Loucy (cell line): ENCODE measurements around the gene ZSWIM1.
"Not testable (repeated sequence)": the region's sequence is repeated elsewhere in the genome, so short reads cannot be mapped to it uniquely, and the experiment has no call there.

Experiments used
- H2AFZ ChIP-seq: fragments of 200-600 bp; sonication (generic); 2 replicates; pipeline ENCODE4 v1.6.0; 2016; ENCODE audit warnings: antibody characterized with exemption, mild to moderate bottlenecking, low read length, moderate library complexity
- H3F3A ChIP-seq: fragments of 200-600 bp; 2 replicates; pipeline ENCODE4 v1.6.0; 2016; ENCODE audit warnings: antibody characterized with exemption, low read depth, mild to moderate bottlenecking
- H3K27me3 ChIP-seq: fragments of 200-600 bp; sonication (generic); 2 replicates; pipeline ENCODE4 v1.6.1; 2014; ENCODE audit warnings: low read length, mild to moderate bottlenecking; ENCODE audit not compliant: insufficient read depth, poor library complexity, severe bottlenecking
- H3K36me3 ChIP-seq: fragments of 200-600 bp; sonication (generic); 2 replicates; pipeline ENCODE4 v1.6.1; 2016; ENCODE audit warnings: low read length; ENCODE audit not compliant: insufficient read depth
- H3K4me1 ChIP-seq: fragments of 200-600 bp; sonication (generic); 2 replicates; pipeline ENCODE4 v1.5.1; 2014; ENCODE audit warnings: low read length, mild to moderate bottlenecking; ENCODE audit not compliant: insufficient read depth, poor library complexity, severe bottlenecking
- H3K4me2 ChIP-seq: fragments of 200-600 bp; sonication (generic); 2 replicates; pipeline ENCODE4 v1.6.0; 2014; ENCODE audit warnings: antibody characterized with exemption, low read length, low read depth, mild to moderate bottlenecking; ENCODE audit not compliant: poor library complexity, severe bottlenecking
- H3K4me3 ChIP-seq: fragments of 200-600 bp; sonication (generic); 2 replicates; pipeline ENCODE4 v1.5.1; 2014; ENCODE audit warnings: low read length, mild to moderate bottlenecking, mixed read lengths; ENCODE audit not compliant: poor library complexity, severe bottlenecking
- H3K79me2 ChIP-seq: fragments of 200-600 bp; sonication (generic); 2 replicates; pipeline ENCODE4 v1.6.1; 2014; ENCODE audit warnings: low read length; ENCODE audit not compliant: insufficient read depth
- H3K9ac ChIP-seq: fragments of 200-600 bp; sonication (generic); 2 replicates; pipeline ENCODE4 v1.6.0; 2014; ENCODE audit warnings: mild to moderate bottlenecking, low read depth, low read length, moderate library complexity; ENCODE audit not compliant: poor library complexity, severe bottlenecking
- H3K9me2 ChIP-seq: fragments of 200-600 bp; sonication (generic); replicated peaks from 2 replicates; pipeline ENCODE4 v1.6.1; 2016; ENCODE audit warnings: low read depth, low read length, mixed read lengths
- H3K9me3 ChIP-seq: fragments of 200-600 bp; sonication (generic); 2 replicates; pipeline ENCODE4 v1.6.1; 2014; ENCODE audit warnings: mild to moderate bottlenecking, antibody characterized with exemption, low read length, low read depth; ENCODE audit not compliant: insufficient read depth
- H4K20me1 ChIP-seq: fragments of 200-600 bp; sonication (generic); 2 replicates; pipeline ENCODE4 v1.6.0; 2014; ENCODE audit warnings: antibody characterized with exemption, low read length, mild to moderate bottlenecking; ENCODE audit not compliant: insufficient read depth, poor library complexity, severe bottlenecking
- EZH2phosphoT487 ChIP-seq: fragments of 200-600 bp; IDR thresholded peaks from 2 replicates; pipeline ENCODE4 v1.6.1; 2018; ENCODE audit warnings: antibody characterized with exemption, mild to moderate bottlenecking, moderate library complexity, borderline replicate concordance
- TF ChIP-seq, protein P1 (sequence below): fragments of 200-600 bp; sonication (generic); conservative IDR thresholded peaks from 2 replicates; pipeline ENCODE4 v1.5.1; 2014; ENCODE audit warnings: mild to moderate bottlenecking, antibody characterized with exemption, low read length

Gene ZSWIM1

DNA sequence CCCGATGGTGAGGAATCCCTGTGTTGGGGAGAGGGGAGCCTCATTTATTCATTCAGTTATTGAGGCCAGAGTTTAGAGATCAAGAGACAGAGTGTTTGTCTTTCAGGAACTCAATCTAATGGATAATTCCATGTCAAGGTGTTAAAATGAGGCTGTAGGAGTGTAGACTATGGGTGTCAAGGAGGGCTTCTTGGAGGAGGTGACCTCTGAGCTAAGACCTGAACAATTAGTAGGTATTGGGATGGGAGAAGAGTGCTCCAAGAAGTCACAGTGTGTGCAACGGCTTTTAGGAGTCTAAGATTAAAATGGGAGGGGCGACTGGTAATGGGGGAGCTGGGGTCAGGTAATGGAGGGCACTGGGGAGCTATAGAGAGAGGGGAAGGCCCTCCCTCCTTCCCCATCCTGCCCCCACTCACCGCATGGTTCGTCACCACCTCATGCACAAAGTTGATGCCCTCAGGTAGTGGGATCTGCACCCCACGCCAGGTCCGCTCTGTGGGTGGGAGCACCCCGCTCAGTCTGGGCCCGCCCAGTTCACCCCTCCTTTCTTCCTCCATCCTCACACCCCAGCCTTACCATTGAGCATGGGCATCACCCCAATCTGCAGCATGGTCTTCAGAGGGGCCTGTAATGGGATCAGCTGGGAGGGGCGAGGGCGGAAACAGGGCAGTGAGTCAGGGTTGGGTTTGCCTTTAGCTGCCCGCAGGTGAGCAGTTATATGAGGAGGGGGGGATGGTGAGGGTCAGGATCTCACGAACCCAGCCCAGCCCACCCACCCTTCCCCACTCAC, 18.2 kb downstream of the ZSWIM1 start:
- Histone ChIP-seq H3K9me3 (no peaks in the 10 kb centered on the region), H3K36me3 (no peaks in the 10 kb centered on the region), H3K27me3 (no peaks in the 10 kb centered on the region), H3K9me2 (no peaks in the 10 kb centered on the region), H3K4me1 (no peaks in the 10 kb centered on the region), H3K4me3 (no peak overlapping the region), H4K20me1 (no peaks in the 10 kb centered on the region), H3K4me2 (no peak overlapping the region), H3F3A (no peaks in the 10 kb centered on the region), H3K79me2 (no peaks in the 10 kb centered on the region), H3K9ac (no peak overlapping the region), H2AFZ (no peak overlapping the region)
- TF ChIP-seq EZH2phosphoT487 = no peak
- TF ChIP-seq, protein P1, sequence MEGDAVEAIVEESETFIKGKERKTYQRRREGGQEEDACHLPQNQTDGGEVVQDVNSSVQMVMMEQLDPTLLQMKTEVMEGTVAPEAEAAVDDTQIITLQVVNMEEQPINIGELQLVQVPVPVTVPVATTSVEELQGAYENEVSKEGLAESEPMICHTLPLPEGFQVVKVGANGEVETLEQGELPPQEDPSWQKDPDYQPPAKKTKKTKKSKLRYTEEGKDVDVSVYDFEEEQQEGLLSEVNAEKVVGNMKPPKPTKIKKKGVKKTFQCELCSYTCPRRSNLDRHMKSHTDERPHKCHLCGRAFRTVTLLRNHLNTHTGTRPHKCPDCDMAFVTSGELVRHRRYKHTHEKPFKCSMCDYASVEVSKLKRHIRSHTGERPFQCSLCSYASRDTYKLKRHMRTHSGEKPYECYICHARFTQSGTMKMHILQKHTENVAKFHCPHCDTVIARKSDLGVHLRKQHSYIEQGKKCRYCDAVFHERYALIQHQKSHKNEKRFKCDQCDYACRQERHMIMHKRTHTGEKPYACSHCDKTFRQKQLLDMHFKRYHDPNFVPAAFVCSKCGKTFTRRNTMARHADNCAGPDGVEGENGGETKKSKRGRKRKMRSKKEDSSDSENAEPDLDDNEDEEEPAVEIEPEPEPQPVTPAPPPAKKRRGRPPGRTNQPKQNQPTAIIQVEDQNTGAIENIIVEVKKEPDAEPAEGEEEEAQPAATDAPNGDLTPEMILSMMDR = no peak

DNA sequence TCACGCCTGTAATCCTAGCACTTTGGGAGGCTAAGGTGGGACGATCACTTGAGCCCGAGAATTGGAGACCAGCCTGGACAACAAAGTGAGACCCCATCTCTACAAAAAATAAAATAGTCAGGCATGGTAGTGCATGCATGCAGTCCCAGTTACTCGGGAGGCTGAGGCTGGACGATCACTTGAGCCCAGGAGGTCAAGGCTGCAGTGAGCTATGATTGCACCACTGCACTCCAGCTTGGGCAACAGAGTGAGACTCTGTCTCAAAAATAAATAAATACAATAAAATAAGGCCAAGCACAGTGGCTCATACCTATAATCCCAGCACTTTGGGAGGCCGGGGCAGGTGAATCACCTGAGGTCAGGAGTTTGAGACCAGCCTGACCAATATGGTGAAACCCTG, 20.3 kb downstream of the ZSWIM1 start:
- not testable (repeated sequence) for H4K20me1 ChIP-seq, H3K27me3 ChIP-seq, H2AFZ ChIP-seq, H3K9me3 ChIP-seq, H3K79me2 ChIP-seq, H3K36me3 ChIP-seq, H3F3A ChIP-seq, H3K4me2 ChIP-seq, H3K9me2 ChIP-seq, H3K4me3 ChIP-seq, H3K9ac ChIP-seq, H3K4me1 ChIP-seq

DNA sequence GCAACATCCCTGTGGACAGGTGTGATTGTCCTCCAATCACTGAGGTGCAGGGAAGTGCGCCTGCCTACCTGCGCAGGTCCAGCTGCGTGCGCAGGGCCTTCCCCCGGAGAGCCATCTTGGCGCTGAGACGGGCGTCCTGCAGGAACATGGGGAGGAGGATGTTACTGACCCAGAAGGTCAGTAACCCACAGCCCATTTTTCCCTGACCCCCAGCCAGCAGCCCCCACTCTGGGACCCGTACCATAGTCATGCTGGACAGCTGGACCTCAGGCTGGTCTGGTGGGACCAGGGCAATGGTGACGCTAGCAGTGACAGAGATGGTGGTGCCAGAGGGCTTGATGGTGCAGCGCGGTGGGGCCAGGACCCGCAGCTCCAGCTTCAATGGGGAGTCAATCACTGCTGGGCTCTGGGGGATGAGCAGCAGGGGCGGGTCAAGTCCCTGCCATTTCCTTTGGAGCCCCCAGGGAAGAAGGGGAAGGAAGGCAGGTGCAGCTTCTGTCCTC, 21.2 kb downstream of the ZSWIM1 start:
- Histone ChIP-seq H3K9me2 (no peaks in the 10 kb centered on the region), H3K79me2 (no peaks in the 10 kb centered on the region), H3K27me3 (no peaks in the 10 kb centered on the region), H4K20me1 (no peaks in the 10 kb centered on the region), H3K36me3 (no peaks in the 10 kb centered on the region), H3K9me3 (no peaks in the 10 kb centered on the region), H3K4me2 (no peak overlapping the region), H2AFZ (no peak overlapping the region), H3K9ac (no peak overlapping the region), H3K4me1 (peaks cover 4% of the 10 kb centered on the region), H3K4me3 (no peak overlapping the region), H3F3A (no peaks in the 10 kb centered on the region)
- TF ChIP-seq, protein P1 = no peak
- no peak for TF ChIP-seq EZH2phosphoT487
